Keratinocyte (primary cell): ENCODE data around the gene VANGL1. TPM values are rescaled to one million over a fixed set of nuclear protein-coding genes. Genes with fewer than 3 reads are reported as not detected.
A peak's percentile ranks its signal among the peaks of the same experiment; 100 is the strongest.

Source experiments
- DNase-seq: peaks from one replicate; pipeline ENCODE4 v3.0.0-alpha.2; 2011; ENCODE audit warnings: low read depth, missing footprints, low spot score
- FAIRE-seq: peaks from 2 replicates; lab custom pipeline; 2011; peaks lifted over from hg19 to GRCh38; lab: Jason Lieb, UNC
- H2AFZ ChIP-seq: 2 replicates; pipeline ENCODE4 v1.6.0; 2012; ENCODE audit warnings: low read length, control low read depth, inconsistent platforms; ENCODE audit not compliant: control insufficient read depth
- H3K27ac ChIP-seq: 2 replicates; pipeline ENCODE4 v1.5.1; 2011; ENCODE audit warnings: low read length; ENCODE audit not compliant: control insufficient read depth, insufficient read depth
- H3K27me3 ChIP-seq: 3 replicates; pipeline ENCODE4 v1.6.0; 2011; ENCODE audit warnings: low read length; ENCODE audit not compliant: control insufficient read depth, insufficient read depth; ENCODE audit errors: extremely low read depth
- H3K36me3 ChIP-seq, 2 experiments: 2 replicates in 1 of 2; 3 replicates in 1 of 2; pipeline ENCODE4 v1.5.1; 2011; ENCODE audit warnings: low read length in 2 of 2, mild to moderate bottlenecking in 1 of 2; ENCODE audit not compliant: control insufficient read depth in 2 of 2, insufficient read depth in 2 of 2; ENCODE audit errors: extremely low read depth in 1 of 2
- H3K4me1 ChIP-seq: 3 replicates; pipeline ENCODE4 v1.5.1; 2011; ENCODE audit warnings: low read length; ENCODE audit not compliant: control insufficient read depth, insufficient read depth; ENCODE audit errors: extremely low read depth
- H3K4me2 ChIP-seq: 3 replicates; pipeline ENCODE4 v1.6.0; 2011; ENCODE audit warnings: low read depth, low read length; ENCODE audit not compliant: control insufficient read depth, insufficient read depth; ENCODE audit errors: extremely low read depth
- H3K4me3 ChIP-seq, 3 experiments: fragments of 200-600 bp in 1 of 3; sonication (generic) in 1 of 3; 2 replicates in 2 of 3; 3 replicates in 1 of 3; pipeline ENCODE4 v1.5.1; 2011 to 2016; ENCODE audit warnings: low read length in 3 of 3, mild to moderate bottlenecking in 3 of 3, control low read depth in 2 of 3, inconsistent platforms in 1 of 3, low read depth in 1 of 3, mixed read lengths in 1 of 3, mixed run types in 1 of 3, moderate library complexity in 1 of 3; ENCODE audit not compliant: control insufficient read depth in 2 of 3, insufficient read depth in 2 of 3; ENCODE audit errors: extremely low read depth in 1 of 3
- H3K79me2 ChIP-seq: 2 replicates; pipeline ENCODE4 v1.6.0; 2012; ENCODE audit warnings: low read length; ENCODE audit not compliant: control insufficient read depth, insufficient read depth
- H3K9ac ChIP-seq: 3 replicates; pipeline ENCODE4 v1.6.0; 2011; ENCODE audit warnings: low read length; ENCODE audit not compliant: control insufficient read depth, insufficient read depth; ENCODE audit errors: extremely low read depth
- H3K9me1 ChIP-seq: 3 replicates; pipeline ENCODE4 v1.6.0; 2011; ENCODE audit warnings: low read length; ENCODE audit not compliant: control insufficient read depth, insufficient read depth; ENCODE audit errors: extremely low read depth
- H3K9me3 ChIP-seq: 2 replicates; pipeline ENCODE4 v1.5.1; 2012; ENCODE audit warnings: low read depth, low read length; ENCODE audit not compliant: control insufficient read depth
- H4K20me1 ChIP-seq: 3 replicates; pipeline ENCODE4 v1.6.0; 2011; ENCODE audit warnings: low read length; ENCODE audit not compliant: control insufficient read depth, insufficient read depth; ENCODE audit errors: extremely low read depth
- CTCF ChIP-seq, 3 experiments: IDR thresholded peaks in 1 of 3; conservative IDR thresholded peaks in 1 of 3; optimal IDR thresholded peaks in 1 of 3; 2 replicates in 2 of 3; 3 replicates in 1 of 3; pipeline versions ENCODE3 to v1.5.1; 2011; ENCODE audit warnings: low read length in 3 of 3, mild to moderate bottlenecking in 3 of 3, moderate library complexity in 2 of 3, control low read depth in 1 of 3, inconsistent platforms in 1 of 3; ENCODE audit not compliant: insufficient read depth in 2 of 3; ENCODE audit errors: extremely low read depth in 1 of 3
- EZH2 ChIP-seq: IDR thresholded peaks from one replicate; pipeline ENCODE4 v1.6.1; 2012; ENCODE audit warnings: inconsistent platforms, mild to moderate bottlenecking, low read length, moderate library complexity
- dilution Hi-C: fragments of 300-500 bp; cut with MboI; formaldehyde crosslinking; loops from one replicate; pipeline ENCODE4 v1.7.0; 2020; ENCODE audit warnings: low sequenced_read_pairs; ENCODE audit not compliant: extremely low pct_ligation_motif_present
- polyA plus RNA-seq, 5 experiments: library from polyadenylated mRNA; depleted of rRNA in 3 of 5; stranded (reverse) in 3 of 5; stranded (forward) in 1 of 5; unstranded in 1 of 5; fragments of >200 nt; gene quantifications; 1 replicate in 1 of 5; 2 replicates in 3 of 5; 3 replicates in 1 of 5; pipeline versions ENCODE4 v1.2.1 to v1.2.3, GENCODE V29; 2011 to 2012; ENCODE audit warnings: missing spikeins in 2 of 5, low read depth in 1 of 5, low replicate concordance in 1 of 5

VANGL1 gene
- polyA plus RNA-seq, 1 donor (not counting 4 experiments of a cell fraction or from before 2014, with no cell fraction given): 22.4 TPM

GRCh38 chr1:115676498-115677181, 34.9 kb downstream of the VANGL1 start:
- H3K4me3 ChIP-seq: no peak overlapping the region
- H4K20me1 ChIP-seq: peaks cover 3% of the 10 kb centered on the region
- DNase-seq: no peak
- H2AFZ ChIP-seq: no peak overlapping the region
- peak overlapping the region; percentile 46 for H3K4me2 ChIP-seq
- FAIRE-seq: peak; percentile 60
- peaks cover 38% of the 10 kb centered on the region for H3K79me2 ChIP-seq
- peaks cover 10% of the 10 kb centered on the region for H3K9me1 ChIP-seq
- peak overlapping the region; percentile 88 for H3K27ac ChIP-seq
- H3K9me3 ChIP-seq: no peaks in the 10 kb centered on the region
- peaks cover 54% of the 10 kb centered on the region for H3K4me1 ChIP-seq
- H3K36me3 ChIP-seq: peaks cover 6 to 12% of the 10 kb centered on the region in 2 experiments
- H3K27me3 ChIP-seq: no peaks in the 10 kb centered on the region
- TF ChIP-seq CTCF (optimal IDR thresholded peaks at IDR 0.05 in 1 of 3, IDR thresholded peaks at IDR 0.05 in 1 of 3, conservative IDR thresholded peaks at IDR 0.05 in 1 of 3; ENCODE audit: extremely low read depth in 1 of 3, insufficient read depth in 2 of 3, low read length in 3 of 3) (no peak), EZH2 (no peak)
- H3K9ac ChIP-seq: peak overlapping the region; percentile 24
- dilution Hi-C loops: no loop called here

- Histone ChIP-seq H3K79me2 (peaks cover 33% of the 10 kb centered on the region), H3K4me1 (peaks cover 51% of the 10 kb centered on the region), H3K27ac (peak overlapping the region; percentile 88), H3K36me3 (peaks cover 4 to 7% of the 10 kb centered on the region in 2 experiments), H4K20me1 (peaks cover 3% of the 10 kb centered on the region), H3K9ac (no peak overlapping the region), H3K9me1 (peaks cover 10% of the 10 kb centered on the region), H3K4me3 (no peak overlapping the region), H3K4me2 (no peak overlapping the region), H2AFZ (no peak overlapping the region), H3K27me3 (no peaks in the 10 kb centered on the region), H3K9me3 (no peaks in the 10 kb centered on the region)
- FAIRE-seq (no peak), DNase-seq (no peak)
- no peak for TF ChIP-seq EZH2
- TF ChIP-seq CTCF (optimal IDR thresholded peaks at IDR 0.05 in 1 of 3, IDR thresholded peaks at IDR 0.05 in 1 of 3, conservative IDR thresholded peaks at IDR 0.05 in 1 of 3; ENCODE audit: extremely low read depth in 1 of 3, insufficient read depth in 2 of 3, low read length in 3 of 3): no peak
- dilution Hi-C loops: no loop called here
Measured at GRCh38 chr1:115677182-115677555, 35.4 kb downstream of the VANGL1 start.
